ENCODE measurements around the gene FREM1.

Gene FREM1

GRCh38 chr9:14830057-14830456 is 80.2 kb downstream of the FREM1 start:
- TF ChIP-seq REST (IDR thresholded peaks at IDR 0.05; ENCODE audit: low read depth) (no peak), NFIC (IDR thresholded peaks at IDR 0.05) (no peak), FOXM1 (IDR thresholded peaks at IDR 0.05; ENCODE audit: borderline replicate concordance, low read depth) (no peak), EGR1 (IDR thresholded peaks at IDR 0.05) (no peak), RAD21 (IDR thresholded peaks at IDR 0.05; ENCODE audit: low read depth) (no peak), YY1 (IDR thresholded peaks at IDR 0.05; ENCODE audit: low read depth) (no peak), TCF12 (IDR thresholded peaks at IDR 0.05; ENCODE audit: low read depth) (no peak), MAX (IDR thresholded peaks at IDR 0.05) (no peak), CEBPB (IDR thresholded peaks at IDR 0.05) (no peak)

GRCh38 chr9:14829204-14829603 is 81.0 kb downstream of the FREM1 start:
- TF ChIP-seq REST (IDR thresholded peaks at IDR 0.05; ENCODE audit: low read depth) (no peak), USF1 (IDR thresholded peaks at IDR 0.05) (no peak), MAX (IDR thresholded peaks at IDR 0.05) (no peak), EGR1 (IDR thresholded peaks at IDR 0.05) (no peak), TEAD4 (IDR thresholded peaks at IDR 0.05) (no peak), CEBPB (IDR thresholded peaks at IDR 0.05) (no peak), NFIC (IDR thresholded peaks at IDR 0.05) (no peak), YY1 (IDR thresholded peaks at IDR 0.05; ENCODE audit: low read depth) (no peak), TAF1 (IDR thresholded peaks at IDR 0.05; ENCODE audit: low read depth) (no peak), RAD21 (IDR thresholded peaks at IDR 0.05; ENCODE audit: low read depth) (no peak), ZBTB7A (IDR thresholded peaks at IDR 0.05; ENCODE audit: low read depth) (no peak), EP300 (IDR thresholded peaks at IDR 0.05; ENCODE audit: borderline replicate concordance) (no peak), CREB1 (IDR thresholded peaks at IDR 0.05; ENCODE audit: low read depth) (no peak), FOXM1 (IDR thresholded peaks at IDR 0.05; ENCODE audit: borderline replicate concordance, low read depth) (no peak), TCF12 (IDR thresholded peaks at IDR 0.05; ENCODE audit: low read depth) (no peak)

- no peak for TF ChIP-seq NFIC (IDR thresholded peaks at IDR 0.05)
Measured at GRCh38 chr9:14827805-14828204, 82.4 kb downstream of the FREM1 start.

- TF ChIP-seq ZBTB7A (IDR thresholded peaks at IDR 0.05; ENCODE audit: low read depth) (no peak), EGR1 (IDR thresholded peaks at IDR 0.05) (no peak), CEBPB (IDR thresholded peaks at IDR 0.05) (no peak), REST (IDR thresholded peaks at IDR 0.05; ENCODE audit: low read depth) (no peak)
Measured at GRCh38 chr9:14824481-14824880, 85.7 kb downstream of the FREM1 start.

GRCh38 chr9:14823800-14824199 is 86.4 kb downstream of the FREM1 start:
- TF ChIP-seq NFIC (IDR thresholded peaks at IDR 0.05) (no peak), TCF12 (IDR thresholded peaks at IDR 0.05; ENCODE audit: low read depth) (no peak), EGR1 (IDR thresholded peaks at IDR 0.05) (no peak), RAD21 (IDR thresholded peaks at IDR 0.05; ENCODE audit: low read depth) (no peak)

GRCh38 chr9:14822666-14823065 is 87.6 kb downstream of the FREM1 start:
- no peak for TF ChIP-seq NFIC (IDR thresholded peaks at IDR 0.05)
- TF ChIP-seq USF1 (IDR thresholded peaks at IDR 0.05): no peak
- no peak for TF ChIP-seq EP300 (IDR thresholded peaks at IDR 0.05; ENCODE audit: borderline replicate concordance)
- no peak for TF ChIP-seq YY1 (IDR thresholded peaks at IDR 0.05; ENCODE audit: low read depth)
- TF ChIP-seq EGR1 (IDR thresholded peaks at IDR 0.05): no peak
- no peak for TF ChIP-seq TAF1 (IDR thresholded peaks at IDR 0.05; ENCODE audit: low read depth)
- no peak for TF ChIP-seq RAD21 (IDR thresholded peaks at IDR 0.05; ENCODE audit: low read depth)
- TF ChIP-seq ZBTB7A (IDR thresholded peaks at IDR 0.05; ENCODE audit: low read depth): no peak
- TF ChIP-seq MAX (IDR thresholded peaks at IDR 0.05): no peak
- no peak for TF ChIP-seq TEAD4 (IDR thresholded peaks at IDR 0.05)
- TF ChIP-seq CREB1 (IDR thresholded peaks at IDR 0.05; ENCODE audit: low read depth): no peak
- TF ChIP-seq REST (IDR thresholded peaks at IDR 0.05; ENCODE audit: low read depth): no peak
- no peak for TF ChIP-seq TCF12 (IDR thresholded peaks at IDR 0.05; ENCODE audit: low read depth)
- no peak for TF ChIP-seq CEBPB (IDR thresholded peaks at IDR 0.05)

Data from Ishikawa (cell line).